Glutamatergic neuron (in vitro differentiated cells): ENCODE results near the gene MBNL1. TPM values are rescaled to one million over a fixed set of nuclear protein-coding genes. Genes with fewer than 3 reads are reported as not detected.

Source experiments
- DNase-seq: peaks from one replicate; pipeline ENCODE4 v3.0.0; 2022
- H3K27ac Mint-ChIP-seq: one replicate; pipeline ENCODE4 v1.8.0; 2020; ENCODE audit warnings: mild to moderate bottlenecking, mixed read lengths, inconsistent platforms; ENCODE audit not compliant: unreplicated experiment
- H3K27me3 Mint-ChIP-seq: one replicate; pipeline ENCODE4 v1.8.0; 2020; ENCODE audit warnings: mild to moderate bottlenecking, moderate library complexity, mixed read lengths, inconsistent platforms; ENCODE audit not compliant: unreplicated experiment
- H3K36me3 Mint-ChIP-seq: one replicate; pipeline ENCODE4 v1.8.0; 2020; ENCODE audit warnings: mild to moderate bottlenecking, mixed read lengths, inconsistent platforms; ENCODE audit not compliant: unreplicated experiment
- H3K4me1 Mint-ChIP-seq: one replicate; pipeline ENCODE4 v1.8.0; 2020; ENCODE audit warnings: mild to moderate bottlenecking, low read depth, mixed read lengths, inconsistent platforms; ENCODE audit not compliant: unreplicated experiment
- H3K4me3 Mint-ChIP-seq: one replicate; pipeline ENCODE4 v1.8.0; 2020; ENCODE audit warnings: mild to moderate bottlenecking, mixed read lengths, inconsistent platforms; ENCODE audit not compliant: unreplicated experiment
- H3K9me3 Mint-ChIP-seq: one replicate; pipeline ENCODE4 v1.8.0; 2020; ENCODE audit warnings: mild to moderate bottlenecking, moderate library complexity, mixed read lengths, inconsistent platforms; ENCODE audit not compliant: unreplicated experiment
- CTCF ChIP-seq: fragments of 200-600 bp; sonication (generic); IDR thresholded peaks from one replicate; pipeline ENCODE4 v1.5.0; 2021; ENCODE audit not compliant: partially characterized antibody, unreplicated experiment
- total RNA-seq: library from RNA; stranded (reverse); fragmentation: NEBNext Ultra II Directional; extraction: Animal tissue kit (Norgen Biotek cat#: 25700); gene quantifications from one replicate; pipeline ENCODE4 v1.2.1, GENCODE V29; 2021; ENCODE audit not compliant: unreplicated experiment

The MBNL1 gene
- total RNA-seq, 1 donor from 2014 or later, result 36.6 TPM

GRCh38 chr3:152374262-152374990 lies 105.7 kb downstream of the MBNL1 start:
- H3K4me3 Mint-ChIP-seq, result no peak overlapping the region

GRCh38 chr3:152375546-152375945 lies 106.8 kb downstream of the MBNL1 start:
- Mint-ChIP-seq H3K9me3 (peaks cover 5% of the 10 kb centered on the region), H3K4me3 (no peak overlapping the region), H3K36me3 (peaks cover 5% of the 10 kb centered on the region), H3K27me3 (no peaks in the 10 kb centered on the region), H3K27ac (no peak overlapping the region), H3K4me1 (peaks cover 2% of the 10 kb centered on the region)
- no peak for DNase-seq
- no peak for TF ChIP-seq CTCF

More at GRCh38 chr3:152374262-152374990, 105.7 kb downstream of the MBNL1 start:
- Mint-ChIP-seq H3K36me3 (peaks cover 5% of the 10 kb centered on the region), H3K4me1 (peaks cover 2% of the 10 kb centered on the region), H3K27me3 (no peaks in the 10 kb centered on the region), H3K9me3 (peaks cover 5% of the 10 kb centered on the region), H3K27ac (no peak overlapping the region)
- DNase-seq, result no peak
- TF ChIP-seq CTCF, result no peak

- H3K27me3 Mint-ChIP-seq, result no peaks in the 10 kb centered on the region
- peaks cover 2% of the 10 kb centered on the region for H3K4me1 Mint-ChIP-seq
- peaks cover 5% of the 10 kb centered on the region for H3K36me3 Mint-ChIP-seq
- DNase-seq, result no peak
- peaks cover 5% of the 10 kb centered on the region for H3K9me3 Mint-ChIP-seq
- no peak for TF ChIP-seq CTCF
- no peak overlapping the region for H3K4me3 Mint-ChIP-seq
- H3K27ac Mint-ChIP-seq, result no peak overlapping the region
Observed at GRCh38 chr3:152376351-152377183, 107.8 kb downstream of the MBNL1 start.

- peaks cover 2% of the 10 kb centered on the region for H3K9me3 Mint-ChIP-seq
- no peak for TF ChIP-seq CTCF
- no peak overlapping the region for H3K4me3 Mint-ChIP-seq
- no peak overlapping the region for H3K27ac Mint-ChIP-seq
- H3K27me3 Mint-ChIP-seq, result no peaks in the 10 kb centered on the region
- peaks cover 2% of the 10 kb centered on the region for H3K4me1 Mint-ChIP-seq
- DNase-seq, result no peak
- H3K36me3 Mint-ChIP-seq, result no peaks in the 10 kb centered on the region
Observed at GRCh38 chr3:152377184-152377570, 108.4 kb downstream of the MBNL1 start.
